ENCODE data around the gene CENPC.
"Not testable (repeated sequence)": the region's sequence is repeated elsewhere in the genome, so short reads cannot be mapped to it uniquely, and the experiment has no call there.

CENPC gene

DNA sequence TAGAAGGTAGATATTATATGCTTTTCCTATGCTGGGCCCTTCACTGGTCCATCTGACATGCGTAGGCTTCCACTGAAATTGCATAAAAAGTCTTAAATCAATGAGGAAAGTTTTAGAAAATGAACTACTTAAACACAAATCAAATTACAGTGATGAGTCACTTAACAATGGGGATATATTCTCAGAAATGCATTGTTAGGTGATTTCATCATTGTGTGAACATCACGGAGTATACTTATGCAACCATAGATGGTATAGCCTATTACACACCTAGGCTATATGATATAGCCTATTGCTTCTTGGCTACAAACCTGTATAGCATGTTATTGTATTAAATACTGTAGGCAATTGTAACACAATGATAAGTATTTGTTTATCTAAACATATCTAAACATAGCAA, 23.5 kb upstream of the CENPC start:
- no peak for TF ChIP-seq JUND (IDR thresholded peaks at IDR 0.05; ENCODE audit: low read depth)
- in situ Hi-C loops (cut with HindIII; ENCODE audit: low pct_unique_long_range_greater_than_20kb, low sequenced_read_pairs), result no loop called here
- no peak for DNase-seq (ENCODE audit: low read depth in 1 of 2, low spot score in 1 of 2)

DNA sequence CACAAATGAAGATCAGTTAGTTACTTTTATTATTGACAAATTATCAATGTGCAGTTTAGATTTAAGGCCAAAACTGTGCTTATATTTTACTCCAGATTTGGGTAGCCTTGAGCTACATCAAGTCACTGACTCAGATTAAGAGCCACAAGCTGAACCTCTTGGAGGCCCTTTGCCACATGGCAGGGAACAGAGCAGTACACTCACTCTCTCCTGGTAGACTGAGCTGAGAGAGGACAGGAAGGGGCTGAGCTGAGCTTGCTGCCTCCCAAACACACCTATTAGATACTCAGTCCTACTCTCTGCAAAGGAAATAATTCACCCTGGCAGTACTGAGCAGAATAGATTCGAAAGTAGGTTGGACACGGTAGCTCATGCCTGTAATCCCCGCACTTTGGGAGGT, 21.0 kb upstream of the CENPC start:
- TF ChIP-seq JUND (IDR thresholded peaks at IDR 0.05; ENCODE audit: low read depth), result no peak
- in situ Hi-C loops (cut with HindIII; ENCODE audit: low pct_unique_long_range_greater_than_20kb, low sequenced_read_pairs), result no loop called here

DNA sequence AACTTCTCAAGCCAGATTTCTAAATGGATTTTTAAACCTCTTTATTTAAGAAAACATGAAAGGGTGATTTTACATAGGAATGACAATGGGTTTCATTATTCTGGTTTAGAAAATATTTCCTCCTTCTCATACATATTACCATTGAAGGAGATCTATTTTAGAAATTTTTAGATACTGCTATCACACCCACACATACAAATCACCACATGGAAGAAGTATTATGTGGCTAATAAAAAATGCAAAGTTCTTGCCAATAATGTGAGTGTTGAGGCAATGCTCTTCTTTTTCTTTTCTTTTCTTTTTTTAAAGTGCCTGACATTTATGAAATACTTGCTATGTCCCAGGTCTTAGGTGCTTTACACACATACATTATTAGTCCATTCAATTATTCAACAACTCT, 20.0 kb upstream of the CENPC start:
- no peak for DNase-seq (ENCODE audit: low read depth in 1 of 2, low spot score in 1 of 2)
- TF ChIP-seq JUND (IDR thresholded peaks at IDR 0.05; ENCODE audit: low read depth), result no peak
- in situ Hi-C loops (cut with HindIII; ENCODE audit: low pct_unique_long_range_greater_than_20kb, low sequenced_read_pairs), result no loop called here

More for the DNA sequence above, 21.0 kb upstream of the CENPC start:
- no peak for DNase-seq (ENCODE audit: low read depth in 1 of 2, low spot score in 1 of 2)

DNA sequence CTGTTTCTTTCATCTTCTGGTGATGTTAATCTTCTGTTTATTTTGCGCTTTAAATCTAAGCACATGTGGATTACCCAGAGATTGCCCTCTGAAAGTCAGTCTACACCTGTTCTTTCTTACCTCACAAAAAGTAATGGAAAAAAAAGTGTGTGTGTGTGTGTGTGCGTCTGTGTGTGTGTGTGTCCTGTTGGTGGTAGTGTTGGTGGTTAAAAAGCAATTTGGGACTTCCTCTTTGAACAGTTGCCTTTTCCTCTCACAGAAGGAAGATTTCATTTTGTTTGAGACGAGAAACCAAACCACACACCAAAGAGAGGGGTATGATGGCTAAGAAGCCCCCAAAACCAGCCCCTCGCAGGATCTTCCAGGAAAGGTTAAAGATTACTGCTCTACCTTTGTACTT, 13.2 kb upstream of the CENPC start, which contains the start of gene STAP1:
Gene STAP1 (plus strand): TSS at position 235 of the 400 bp plus-strand sequence. CDS start 83 bp downstream, at position 318.
- TF ChIP-seq JUND (IDR thresholded peaks at IDR 0.05; ENCODE audit: low read depth), result no peak
- in situ Hi-C loops (cut with HindIII; ENCODE audit: low pct_unique_long_range_greater_than_20kb, low sequenced_read_pairs), result no loop called here
- DNase-seq (ENCODE audit: low read depth in 1 of 2, low spot score in 1 of 2), result no peak

DNA sequence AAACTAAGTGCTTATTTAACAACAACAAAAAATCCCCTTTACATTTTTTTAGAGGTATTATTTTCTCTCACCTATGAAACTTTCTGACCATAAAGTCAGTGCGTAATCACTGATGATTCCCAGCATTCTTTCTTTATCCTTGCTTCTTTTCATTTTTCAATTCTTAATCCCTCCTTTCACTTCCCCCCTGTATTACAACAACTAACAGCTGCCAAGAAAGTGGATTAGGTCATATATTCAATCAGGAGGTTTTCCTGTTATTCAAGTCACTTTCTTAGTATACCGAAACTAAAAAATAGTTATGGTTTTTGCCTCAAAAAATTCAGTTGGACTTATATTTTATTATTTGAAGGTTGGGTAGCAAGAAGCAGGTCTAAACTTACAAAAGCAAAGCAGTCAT, 11.1 kb upstream of the CENPC start:
- in situ Hi-C loops (cut with HindIII; ENCODE audit: low pct_unique_long_range_greater_than_20kb, low sequenced_read_pairs), result no loop called here
- DNase-seq (ENCODE audit: low read depth in 1 of 2, low spot score in 1 of 2), result no peak

DNA sequence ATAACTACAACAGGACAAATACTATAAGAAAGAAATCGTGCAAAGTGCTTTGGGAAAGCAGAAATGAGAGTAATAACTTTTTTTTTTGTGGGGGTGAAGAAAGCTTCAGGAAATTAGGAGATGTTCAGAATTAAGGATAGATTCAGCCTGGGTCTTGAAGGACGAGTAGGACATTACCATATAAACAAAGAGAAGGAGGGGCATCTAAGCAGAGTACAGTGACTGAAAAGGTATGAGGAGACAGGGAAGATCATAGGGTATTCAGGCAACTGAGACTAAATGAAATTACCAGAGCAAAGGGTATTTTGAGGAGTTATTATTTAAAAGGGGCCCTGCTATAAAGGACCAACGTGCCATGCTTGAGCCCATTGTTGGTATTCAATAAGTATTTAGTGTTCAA, 10.1 kb upstream of the CENPC start:
- no peak for TF ChIP-seq JUND (IDR thresholded peaks at IDR 0.05; ENCODE audit: low read depth)
- DNase-seq (ENCODE audit: low read depth in 1 of 2, low spot score in 1 of 2), result no peak
- in situ Hi-C loops (cut with HindIII; ENCODE audit: low pct_unique_long_range_greater_than_20kb, low sequenced_read_pairs), result no loop called here

More for the DNA sequence above, 11.1 kb upstream of the CENPC start:
- no peak for TF ChIP-seq JUND (IDR thresholded peaks at IDR 0.05; ENCODE audit: low read depth)

DNA sequence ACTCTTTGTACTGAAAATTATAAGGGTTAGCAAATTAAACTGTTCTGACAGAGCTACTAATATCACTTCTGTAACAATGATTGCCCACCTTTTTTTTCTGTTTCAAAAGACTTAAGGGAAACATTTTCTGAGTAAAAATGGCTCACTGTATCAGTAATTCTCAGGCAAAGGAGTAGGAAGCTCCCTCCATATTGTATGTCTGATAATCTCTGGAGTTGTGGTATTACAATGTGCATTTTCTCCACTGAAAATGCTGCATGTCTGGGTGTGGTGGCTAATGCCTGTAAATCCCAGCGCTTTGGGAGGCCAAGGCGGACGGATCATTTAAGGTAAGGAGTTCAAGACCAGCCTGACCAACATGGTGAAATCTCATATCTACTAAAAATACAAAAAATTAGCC, 8.8 kb upstream of the CENPC start:
- no peak for TF ChIP-seq JUND (IDR thresholded peaks at IDR 0.05; ENCODE audit: low read depth)
- no peak for DNase-seq (ENCODE audit: low read depth in 1 of 2, low spot score in 1 of 2)
- in situ Hi-C loops (cut with HindIII; ENCODE audit: low pct_unique_long_range_greater_than_20kb, low sequenced_read_pairs), result no loop called here

DNA sequence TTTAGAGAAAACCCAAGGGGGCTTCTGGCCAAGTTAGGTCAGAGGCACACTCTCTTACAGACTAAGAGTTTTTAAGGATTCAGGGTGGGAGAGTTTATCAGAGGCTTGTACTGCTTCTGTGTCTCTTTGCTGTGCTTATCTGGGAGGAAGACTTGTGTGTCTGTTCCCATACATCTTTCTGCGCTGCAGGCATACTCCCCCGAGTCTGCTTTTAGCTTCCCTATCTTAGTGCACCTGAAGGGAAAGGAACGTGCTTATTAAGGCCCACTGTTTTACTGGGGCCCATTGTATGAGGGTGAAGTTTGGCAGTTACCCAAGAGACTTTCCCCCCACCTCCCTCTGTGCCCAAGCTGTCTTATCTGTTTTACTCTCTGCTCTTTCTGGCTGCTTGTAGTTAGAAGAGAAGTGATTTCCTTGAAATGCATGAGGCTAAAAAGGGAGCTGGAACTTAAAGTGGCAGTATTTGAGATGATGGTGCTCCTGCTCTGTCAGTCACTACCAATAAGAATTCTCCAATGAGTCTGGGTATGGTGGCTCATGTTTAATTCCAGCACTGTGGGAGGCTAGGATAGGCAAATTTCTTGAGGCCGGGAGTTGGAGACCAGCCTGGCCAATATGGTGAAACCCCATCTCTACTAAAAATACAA, 7.0 kb upstream of the CENPC start:
- in situ Hi-C loops (cut with HindIII; ENCODE audit: low pct_unique_long_range_greater_than_20kb, low sequenced_read_pairs), result not testable (repeated sequence)

DNA sequence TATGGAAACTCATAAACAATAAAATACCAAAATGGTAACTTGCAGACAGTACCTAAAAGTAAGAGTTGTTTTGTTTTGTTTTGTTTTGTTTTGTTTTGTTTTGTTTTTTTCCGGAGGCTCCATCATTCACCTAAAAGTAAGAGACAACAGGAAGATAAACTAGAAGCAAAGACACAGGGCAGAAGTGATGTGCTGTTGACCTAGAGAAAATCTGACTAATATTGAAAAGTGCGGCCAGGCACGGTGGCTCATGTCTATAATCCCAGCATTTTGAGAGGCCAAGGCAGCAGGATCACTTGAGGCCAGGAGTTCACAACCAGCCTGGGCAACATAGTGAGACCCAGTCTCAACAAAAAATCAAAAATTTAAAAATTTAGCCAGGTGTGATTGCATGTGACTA, 5.6 kb upstream of the CENPC start:
- no peak for DNase-seq (ENCODE audit: low read depth in 1 of 2, low spot score in 1 of 2)
- no peak for TF ChIP-seq JUND (IDR thresholded peaks at IDR 0.05; ENCODE audit: low read depth)
- in situ Hi-C loops (cut with HindIII; ENCODE audit: low pct_unique_long_range_greater_than_20kb, low sequenced_read_pairs), result no loop called here

More for the DNA sequence above, 7.0 kb upstream of the CENPC start:
- not testable (repeated sequence) for DNase-seq (ENCODE audit: low read depth in 1 of 2, low spot score in 1 of 2)

DNA sequence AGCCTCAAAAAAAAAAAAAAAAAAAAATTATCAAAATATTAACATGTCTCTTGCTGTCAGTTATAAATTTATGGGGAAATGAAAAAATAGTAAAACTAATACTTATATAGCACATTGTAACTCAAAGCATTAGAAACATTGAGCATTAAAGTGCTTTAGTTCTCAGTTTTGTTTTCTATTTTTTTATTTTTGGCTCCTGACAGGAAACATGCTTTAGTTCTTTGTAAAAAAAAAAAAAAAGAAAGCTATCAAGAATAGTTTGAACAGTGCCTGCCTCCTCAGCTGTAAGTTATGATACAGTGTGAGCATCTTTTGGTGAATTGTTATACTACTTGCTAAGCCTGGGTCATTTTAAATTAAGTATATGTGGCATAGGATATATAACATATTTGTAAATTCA, 5.1 kb upstream of the CENPC start:
- in situ Hi-C loops (cut with HindIII; ENCODE audit: low pct_unique_long_range_greater_than_20kb, low sequenced_read_pairs), result no loop called here
- no peak for DNase-seq (ENCODE audit: low read depth in 1 of 2, low spot score in 1 of 2)
- TF ChIP-seq JUND (IDR thresholded peaks at IDR 0.05; ENCODE audit: low read depth), result no peak

DNA sequence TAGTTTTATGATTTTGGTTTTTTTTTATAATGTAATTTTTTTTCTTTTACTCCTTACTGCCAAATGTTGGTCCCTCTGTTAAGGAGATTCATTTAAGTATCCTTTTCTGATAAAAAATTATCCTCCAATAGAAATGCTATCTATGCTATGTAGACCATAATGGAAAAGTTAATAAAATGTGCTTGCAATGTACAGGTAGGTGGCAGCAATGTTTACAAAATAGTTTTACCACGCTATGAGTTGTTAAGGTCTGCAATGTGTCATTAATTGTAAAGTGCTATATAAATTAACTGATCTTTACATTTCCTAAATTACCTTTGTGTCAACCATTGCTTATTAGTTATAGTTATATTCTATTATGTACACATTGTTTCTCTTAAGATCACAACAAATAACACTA, 3.8 kb upstream of the CENPC start:
- TF ChIP-seq JUND (IDR thresholded peaks at IDR 0.05; ENCODE audit: low read depth), result no peak
- peak in 1 of 2 experiments; percentile 41 for DNase-seq (ENCODE audit: low read depth in 1 of 2, low spot score in 1 of 2)
- in situ Hi-C loops (cut with HindIII; ENCODE audit: low pct_unique_long_range_greater_than_20kb, low sequenced_read_pairs), result no loop called here

DNA sequence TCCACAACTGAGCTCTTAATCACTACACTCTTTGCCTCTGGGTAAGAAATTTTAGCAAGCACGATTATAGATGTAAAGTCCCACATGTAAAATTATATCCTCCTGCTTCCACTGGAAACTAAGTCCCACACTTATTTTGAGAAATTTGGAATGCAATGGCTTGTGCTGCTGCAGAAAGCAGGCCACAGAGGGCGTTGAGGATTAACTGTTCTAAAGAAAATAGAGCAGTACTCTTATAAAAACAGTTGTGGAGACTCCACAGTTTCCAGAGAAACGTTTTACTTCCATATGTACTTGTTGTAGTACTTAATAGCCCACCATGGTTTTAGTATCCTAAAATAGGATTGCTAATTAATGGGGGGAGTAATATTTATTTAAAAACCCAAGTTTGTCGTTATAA, 1.7 kb upstream of the CENPC start:
- TF ChIP-seq JUND (IDR thresholded peaks at IDR 0.05; ENCODE audit: low read depth), result no peak
- DNase-seq (ENCODE audit: low read depth in 1 of 2, low spot score in 1 of 2), result no peak
- in situ Hi-C loops (cut with HindIII; ENCODE audit: low pct_unique_long_range_greater_than_20kb, low sequenced_read_pairs), result no loop called here

DNA sequence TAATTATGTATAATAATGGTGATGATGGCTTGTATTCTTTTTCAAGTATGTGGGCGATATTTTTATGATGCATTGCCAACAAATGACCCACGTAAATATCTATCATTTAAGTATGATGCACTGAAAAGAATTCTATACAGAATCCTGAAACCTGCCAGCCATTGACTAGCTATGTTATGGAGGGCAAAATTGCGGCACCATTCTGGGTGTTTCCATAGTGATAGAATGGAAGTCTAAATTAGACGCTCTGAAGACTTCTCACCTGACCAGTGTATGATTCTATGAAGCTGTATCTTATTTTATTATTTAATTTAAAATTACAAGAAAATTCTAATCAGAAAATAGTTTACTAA, 677 bp upstream of the CENPC start:
- in situ Hi-C loops (cut with HindIII; ENCODE audit: low pct_unique_long_range_greater_than_20kb, low sequenced_read_pairs), result no loop called here
- no peak for TF ChIP-seq JUND (IDR thresholded peaks at IDR 0.05; ENCODE audit: low read depth)
- no peak for DNase-seq (ENCODE audit: low read depth in 1 of 2, low spot score in 1 of 2)

DNA sequence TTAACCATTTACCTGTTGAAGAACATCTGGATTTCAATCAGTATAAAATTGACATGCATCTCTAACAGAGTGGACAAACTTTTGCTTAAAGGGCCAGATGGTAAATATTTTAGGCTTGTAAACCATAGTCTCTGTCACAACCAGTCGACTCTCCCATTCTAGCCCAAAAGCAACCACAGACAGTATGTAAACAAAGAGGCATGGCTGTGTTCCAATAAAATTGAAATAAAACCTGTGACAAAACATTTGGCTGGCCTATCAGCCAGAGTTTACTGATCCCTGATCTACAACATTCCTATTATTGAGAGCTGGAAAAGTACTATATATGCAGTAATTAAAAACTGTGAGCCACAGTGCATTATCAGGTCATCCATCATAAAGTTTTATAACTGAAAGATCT, 3.2 kb downstream of the CENPC start:
- in situ Hi-C loops (cut with HindIII; ENCODE audit: low pct_unique_long_range_greater_than_20kb, low sequenced_read_pairs), result no loop called here
- TF ChIP-seq JUND (IDR thresholded peaks at IDR 0.05; ENCODE audit: low read depth), result no peak
- DNase-seq (ENCODE audit: low read depth in 1 of 2, low spot score in 1 of 2), result peak in 1 of 2 experiments; percentile 23

Data from T47D (cell line).